H1 (cell line): Measurements from ENCODE around the gene ELOVL4. TPM values are rescaled to one million over a fixed set of nuclear protein-coding genes. Genes with fewer than 3 reads are reported as not detected.

Source experiments
- CTCF ChIA-PET: fragments of 300-600 bp; sonication (Branson Sonifier 250); formaldehyde crosslinking; loops from one replicate; lab custom pipeline; 2021; ENCODE audit not compliant: partially characterized antibody; lab: Charles Lee
- POLR2A ChIA-PET: fragments of 300-600 bp; sonication (Branson Sonifier 250); formaldehyde crosslinking; loops from one replicate; lab custom pipeline; 2021; ENCODE audit warnings: inconsistent platforms; ENCODE audit not compliant: partially characterized antibody; lab: Charles Lee
- DNase-seq, 2 experiments: peaks; one replicate each; pipeline versions ENCODE4 v3.0.0 to v3.0.0-alpha.2; 2010 to 2022; ENCODE audit warnings: low spot score in 2 of 2, low read depth in 1 of 2, mixed read lengths in 1 of 2
- FAIRE-seq: peaks from 2 replicates; lab custom pipeline; 2011; peaks lifted over from hg19 to GRCh38; lab: Jason Lieb, UNC
- H2AFZ ChIP-seq: 2 replicates; pipeline ENCODE4 v1.8.1; 2012; ENCODE audit warnings: low read length, inconsistent platforms
- H2AK5ac ChIP-seq: 2 replicates; pipeline ENCODE4 v1.6.1; 2013; ENCODE audit warnings: low read depth, low read length
- H2BK120ac ChIP-seq: replicated peaks from 2 replicates; pipeline ENCODE3; 2013; ENCODE audit warnings: low read depth, low read length, inconsistent platforms
- H2BK12ac ChIP-seq: 2 replicates; pipeline ENCODE4 v1.6.1; 2013; ENCODE audit warnings: low read depth, low read length
- H2BK15ac ChIP-seq: 2 replicates; pipeline ENCODE4 v1.6.1; 2013; ENCODE audit warnings: low read length
- H2BK20ac ChIP-seq: 2 replicates; pipeline ENCODE4 v1.6.1; 2013; ENCODE audit warnings: low read length
- H2BK5ac ChIP-seq: 2 replicates; pipeline ENCODE4 v1.6.1; 2013; ENCODE audit warnings: low read depth, low read length
- H3K14ac ChIP-seq: 2 replicates; pipeline ENCODE4 v1.6.1; 2013; ENCODE audit warnings: inconsistent platforms; ENCODE audit not compliant: insufficient read length
- H3K18ac ChIP-seq: 2 replicates; pipeline ENCODE4 v1.6.1; 2013; ENCODE audit warnings: low read length; ENCODE audit errors: extremely low read depth
- H3K23ac ChIP-seq: 2 replicates; pipeline ENCODE4 v1.6.1; 2013; ENCODE audit warnings: inconsistent platforms; ENCODE audit not compliant: insufficient read length
- H3K23me2 ChIP-seq: 2 replicates; pipeline ENCODE4 v1.6.1; 2013; ENCODE audit warnings: low read depth, low read length
- H3K27ac ChIP-seq: 2 replicates; pipeline ENCODE4 v1.6.1; 2011; ENCODE audit warnings: low read depth, low read length, inconsistent platforms
- H3K27me3 ChIP-seq, 4 experiments: replicated peaks in 1 of 4; 1 replicate in 1 of 4; 2 replicates in 3 of 4; pipeline versions ENCODE4 v1.6.1 to v1.8.1; 2011 to 2013; ENCODE audit warnings: low read length in 3 of 4, mild to moderate bottlenecking in 3 of 4, inconsistent platforms in 2 of 4, mixed read lengths in 2 of 4, moderate library complexity in 1 of 4; ENCODE audit not compliant: control insufficient read depth in 3 of 4, insufficient read depth in 3 of 4; ENCODE audit errors: extremely low read depth in 1 of 4
- H3K36me3 ChIP-seq, 4 experiments: 2 replicates each; pipeline versions ENCODE4 v1.6.1 to v1.8.1; 2011 to 2013; ENCODE audit warnings: mild to moderate bottlenecking in 4 of 4, low read length in 3 of 4, moderate library complexity in 2 of 4, control low read depth in 1 of 4, inconsistent platforms in 1 of 4; ENCODE audit not compliant: insufficient read depth in 4 of 4, control insufficient read depth in 2 of 4
- H3K4ac ChIP-seq: replicated peaks from 2 replicates; pipeline ENCODE3; 2013; ENCODE audit warnings: low read length, low read depth, mixed read lengths, inconsistent platforms; ENCODE audit not compliant: insufficient read length
- H3K4me1 ChIP-seq, 4 experiments: replicated peaks in 1 of 4; 1 replicate in 1 of 4; 2 replicates in 3 of 4; pipeline versions ENCODE4 v1.6.1 to v1.8.1; 2011 to 2013; ENCODE audit warnings: low read length in 3 of 4, inconsistent platforms in 2 of 4, mixed read lengths in 1 of 4; ENCODE audit not compliant: insufficient read depth in 4 of 4, control insufficient read depth in 3 of 4
- H3K4me2 ChIP-seq, 2 experiments: 2 replicates each; pipeline versions ENCODE4 v1.6.1 to v1.8.1; 2011 to 2013; ENCODE audit warnings: low read depth in 2 of 2, low read length in 2 of 2, control low read depth in 1 of 2, inconsistent platforms in 1 of 2, mild to moderate bottlenecking in 1 of 2; ENCODE audit not compliant: insufficient read depth in 1 of 2
- H3K4me3 ChIP-seq, 4 experiments: fragments of 200-600, 300-600 bp in 1 of 4; sonication (generic), shearing (Covaris generic), sonication (Bioruptor Twin) in 1 of 4; 2 replicates each; pipeline versions ENCODE4 v1.5.1 to v1.8.1; 2011 to 2016; ENCODE audit warnings: low read length in 4 of 4, low read depth in 3 of 4, control low read depth in 2 of 4, inconsistent platforms in 2 of 4, mild to moderate bottlenecking in 2 of 4, mixed read lengths in 1 of 4, moderate library complexity in 1 of 4; ENCODE audit not compliant: insufficient read depth in 2 of 4; ENCODE audit errors: extremely low read depth in 1 of 4
- H3K56ac ChIP-seq: replicated peaks from 2 replicates; pipeline ENCODE3; 2013; ENCODE audit warnings: low read depth, mild to moderate bottlenecking, mixed read lengths, low read length, inconsistent platforms; ENCODE audit not compliant: insufficient read length
- H3K79me1 ChIP-seq: 2 replicates; pipeline ENCODE4 v1.6.1; 2013; ENCODE audit warnings: low read depth, low read length, control low read depth
- H3K79me2 ChIP-seq, 2 experiments: 2 replicates each; pipeline versions ENCODE4 v1.6.1 to v1.8.1; 2012 to 2013; ENCODE audit warnings: low read length in 2 of 2, mild to moderate bottlenecking in 2 of 2, inconsistent platforms in 1 of 2; ENCODE audit not compliant: insufficient read depth in 2 of 2, control insufficient read depth in 1 of 2
- H3K9ac ChIP-seq, 4 experiments: replicated peaks in 1 of 4; 1 replicate in 1 of 4; 2 replicates in 3 of 4; pipeline versions ENCODE4 v1.6.1 to v1.8.1; 2011 to 2013; ENCODE audit warnings: low read depth in 3 of 4, low read length in 3 of 4, control low read depth in 2 of 4, mild to moderate bottlenecking in 2 of 4, moderate library complexity in 2 of 4, inconsistent platforms in 1 of 4; ENCODE audit errors: extremely low read depth in 1 of 4
- H3K9me3 ChIP-seq, 2 experiments: 2 replicates each; pipeline versions ENCODE4 v1.6.1 to v1.8.1; 2012 to 2013; ENCODE audit warnings: mild to moderate bottlenecking in 2 of 2, moderate library complexity in 2 of 2, control low read depth in 1 of 2, inconsistent platforms in 1 of 2, low read depth in 1 of 2, low read length in 1 of 2, mixed read lengths in 1 of 2; ENCODE audit not compliant: insufficient read depth in 2 of 2
- H4K20me1 ChIP-seq, 2 experiments: replicated peaks in 1 of 2; 2 replicates each; pipeline versions ENCODE3 to v1.8.1; 2011 to 2013; ENCODE audit warnings: inconsistent platforms in 2 of 2, low read length in 2 of 2, mild to moderate bottlenecking in 1 of 2; ENCODE audit not compliant: insufficient read depth in 2 of 2, control insufficient read depth in 1 of 2
- H4K5ac ChIP-seq: 2 replicates; pipeline ENCODE4 v1.6.1; 2013; ENCODE audit warnings: low read length, low read depth, mixed read lengths, inconsistent platforms; ENCODE audit not compliant: insufficient read length
- H4K8ac ChIP-seq: 2 replicates; pipeline ENCODE4 v1.8.0; 2013; ENCODE audit warnings: mild to moderate bottlenecking, moderate library complexity, low read length, inconsistent platforms; ENCODE audit not compliant: insufficient read depth; ENCODE audit errors: extremely low read depth
- H4K91ac ChIP-seq: replicated peaks from 2 replicates; pipeline ENCODE3; 2013; ENCODE audit warnings: low read length, mixed read lengths, inconsistent platforms; ENCODE audit not compliant: insufficient read length
- ATF3 ChIP-seq: IDR thresholded peaks from 2 replicates; pipeline ENCODE4 v1.6.1; 2011; ENCODE audit warnings: low read depth, mild to moderate bottlenecking, low read length; ENCODE audit not compliant: insufficient read depth
- BRCA1 ChIP-seq: IDR thresholded peaks from 2 replicates; pipeline ENCODE4 v1.6.1; 2012; ENCODE audit warnings: low read depth, low read length, improper control_type of control experiment
- EGR1 ChIP-seq: IDR thresholded peaks from 2 replicates; pipeline ENCODE4 v1.6.1; 2011; ENCODE audit warnings: low read depth, low read length, borderline replicate concordance
- FOSL1 ChIP-seq: IDR thresholded peaks from 2 replicates; pipeline ENCODE4 v1.6.1; 2011; ENCODE audit warnings: mild to moderate bottlenecking, low read depth, low read length, moderate library complexity; ENCODE audit not compliant: insufficient read depth
- MAFK ChIP-seq: IDR thresholded peaks from 2 replicates; pipeline ENCODE4 v1.6.1; 2012; ENCODE audit warnings: low read depth, mild to moderate bottlenecking, improper control_type of control experiment, low read length
- TAF7 ChIP-seq: optimal IDR thresholded peaks from 2 replicates; pipeline ENCODE3; 2011; ENCODE audit warnings: low read depth, mild to moderate bottlenecking, inconsistent platforms, low read length, moderate library complexity, borderline replicate concordance
- TBP ChIP-seq: IDR thresholded peaks from 2 replicates; pipeline ENCODE4 v1.6.1; 2011; ENCODE audit warnings: low read depth, low read length, improper control_type of control experiment
- WGBS, 2 experiments: shearing (Covaris generic) in 1 of 2; methylation state at CpG; one replicate each; pipeline versions ENCODE4 v1.1.6 to v1.1.7; 2013 to 2015; ENCODE audit warnings: low lambda C conversion rate in 2 of 2, mixed read lengths in 2 of 2, inconsistent platforms in 1 of 2, low coverage in 1 of 2, missing lambda C conversion rate in 1 of 2; ENCODE audit not compliant: insufficient replicate concordance in 2 of 2, insufficient coverage in 1 of 2, insufficient read length in 1 of 2; ENCODE audit errors: extremely low coverage in 1 of 2, missing lambda C conversion rate in 1 of 2; 5-methylcytosine and 5-hydroxymethylcytosine counted together
- polyA plus RNA-seq, 7 experiments: library from polyadenylated mRNA; depleted of rRNA in 3 of 7; stranded (reverse) in 5 of 7; unstranded in 2 of 7; fragments of >200 nt in 5 of 7; fragments of 200-250 nt in 2 of 7; gene quantifications; 1 replicate in 5 of 7; 2 replicates in 1 of 7; 4 replicates in 1 of 7; pipeline versions ENCODE4 v1.2.1 to v1.2.3, GENCODE V29; 2011 to 2013; ENCODE audit warnings: missing spikeins in 2 of 7, mixed read lengths in 2 of 7
- total RNA-seq: library from RNA; stranded (reverse); fragmentation: NEBNext Ultra II Directional; extraction: Animal tissue kit (Norgen Biotek cat#: 25700); gene quantifications from 2 replicates; pipeline ENCODE4 v1.2.1, GENCODE V29; 2021

ELOVL4 gene
- total and polyA plus RNA-seq, 2 of the 8 experiments (the other 6 are each of a cell fraction or from before 2014, with no cell fraction given) = 2.0 to 15.0 TPM

- H4K91ac ChIP-seq = no peak overlapping the region
- no peak overlapping the region for H4K5ac ChIP-seq
- H3K23ac ChIP-seq = no peak overlapping the region
- H2BK120ac ChIP-seq = no peak overlapping the region
- H3K79me1 ChIP-seq = no peaks in the 10 kb centered on the region
- H3K56ac ChIP-seq = no peak overlapping the region
- POLR2A ChIA-PET = no interaction called here
- H3K23me2 ChIP-seq = no peaks in the 10 kb centered on the region
- no peaks in the 10 kb centered on the region for H3K27me3 ChIP-seq
- no peak overlapping the region for H2AK5ac ChIP-seq
- H2BK5ac ChIP-seq = no peak overlapping the region
- H2BK20ac ChIP-seq = no peak overlapping the region
- no peak overlapping the region for H3K27ac ChIP-seq
- H3K4me2 ChIP-seq = no peak overlapping the region
- H3K14ac ChIP-seq = no peak overlapping the region
- no peak overlapping the region for H2BK12ac ChIP-seq
- 82% methylated on average over 2 of the region's 3 CpGs; no CpG with 5 or more reads in 1 of the 2 experiments for WGBS, 2 experiments
- no peak for TF ChIP-seq TAF7
- TF ChIP-seq ATF3 = no peak
- TF ChIP-seq BRCA1 = no peak
- TF ChIP-seq TBP = no peak
- no peak for TF ChIP-seq EGR1
- no peak for TF ChIP-seq MAFK
- TF ChIP-seq FOSL1 = no peak
- H3K9ac ChIP-seq = no peak overlapping the region
- H3K4me1 ChIP-seq = no peaks in the 10 kb centered on the region
- H2AFZ ChIP-seq = no peak overlapping the region
- H3K4ac ChIP-seq = no peak overlapping the region
- H3K79me2 ChIP-seq = no peaks in the 10 kb centered on the region
- CTCF ChIA-PET = interaction anchor here (1.1 to 1.4 kb wide), 3 partner anchors 17 to 205 kb away, joined by 3 to 9 read pairs (median 5); no protein-coding TSS in a partner anchor
- no peak overlapping the region for H2BK15ac ChIP-seq
- no peak for DNase-seq
- H3K4me3 ChIP-seq = no peak overlapping the region
- no peak overlapping the region for H4K8ac ChIP-seq
- no peaks in the 10 kb centered on the region for H4K20me1 ChIP-seq
- 0 out of 4 replicates have a peak, but pooled peaks cover 0 to 4% of the 10 kb centered on the region in 2 experiments for H3K9me3 ChIP-seq
- no peaks in the 10 kb centered on the region for H3K36me3 ChIP-seq
- no peak overlapping the region for H3K18ac ChIP-seq
- FAIRE-seq = no peak
Observed at GRCh38 chr6:79888587-79888986, 58.8 kb downstream of the ELOVL4 start.
